Transverse colon (tissue), 4 donors: Measurements from ENCODE around the gene RAB30. TPM values are rescaled to one million over a fixed set of nuclear protein-coding genes. Genes with fewer than 3 reads are reported as not detected.

Source experiments
- DNase-seq: peaks from one replicate; pipeline ENCODE4 v3.0.0-alpha.2; 2019
- H3K27ac ChIP-seq, 4 donors: fragments of 200-600 bp; sonication (generic); 2 replicates each; pipeline ENCODE4 v1.5.1; 2016 to 2018; ENCODE audit warnings: inconsistent platforms in 4 of 4
- H3K27me3 ChIP-seq: fragments of 200-600 bp; sonication (generic); 2 replicates; pipeline ENCODE4 v1.5.1; 2017; ENCODE audit warnings: inconsistent platforms
- H3K36me3 ChIP-seq, 4 donors: fragments of 200-600 bp; sonication (generic); 2 replicates each; pipeline ENCODE4 v1.5.1; 2017 to 2019; ENCODE audit warnings: inconsistent platforms in 4 of 4
- H3K4me1 ChIP-seq, 4 donors: fragments of 200-600 bp; sonication (generic); 2 replicates each; pipeline ENCODE4 v1.5.1; 2017 to 2020; ENCODE audit warnings: inconsistent platforms in 4 of 4
- H3K4me3 ChIP-seq, 4 donors: fragments of 200-600 bp; sonication (generic); 1 replicate in 1 of 4; 2 replicates in 3 of 4; pipeline versions ENCODE4 v1.5.1 to v1.6.1; 2017 to 2019; ENCODE audit warnings: inconsistent platforms in 4 of 4
- H3K9me3 ChIP-seq, 2 donors: fragments of 200-600 bp; sonication (generic); 2 replicates each; pipeline ENCODE4 v1.5.1; 2017 to 2019; ENCODE audit warnings: inconsistent platforms in 2 of 2
- EP300 ChIP-seq: sonication (generic); formaldehyde crosslinking; IDR thresholded peaks from one replicate; pipeline ENCODE4 v1.6.1; 2017; ENCODE audit warnings: antibody characterized with exemption, low read depth
- POLR2A ChIP-seq: fragments of 450-650 bp; IDR thresholded peaks from one replicate; pipeline ENCODE4 v1.6.1; 2016; ENCODE audit warnings: antibody characterized with exemption, mild to moderate bottlenecking, moderate library complexity
- POLR2AphosphoS5 ChIP-seq, 3 donors: sonication (generic); formaldehyde crosslinking; IDR thresholded peaks; one replicate each; pipeline ENCODE4 v1.6.1; 2016; ENCODE audit warnings: antibody characterized with exemption in 3 of 3
- WGBS, 2 donors: methylation state at CpG; one replicate each; pipeline ENCODE4 v1.1.5; 2018; ENCODE audit warnings: low coverage in 1 of 2; 5-methylcytosine and 5-hydroxymethylcytosine counted together
- in situ Hi-C, 4 donors: fragments of 200-750 bp; cut with MboI; loops; one replicate each; pipeline versions ENCODE4 v1.15.0 to v1.15.1; 2017; ENCODE audit warnings: low sequenced_read_pairs in 3 of 4, low pct_ligation_motif_present in 1 of 4, low pct_unique_long_range_greater_than_20kb in 1 of 4
- intact Hi-C: fragments of 100-400 bp; cut with DNase I; formaldehyde crosslinking; loops from one replicate; pipeline ENCODE4 v1.15.1; 2023; ENCODE audit warnings: low total_unique reads
- total RNA-seq, 4 donors: library from RNA; depleted of rRNA; stranded (reverse); fragments of >200 nt; gene quantifications; one replicate each; pipeline ENCODE4 v1.1.0, GENCODE V29; 2016
- TF ChIP-seq, protein P1 (sequence below), 5 experiments: fragments of 200-600 bp in 3 of 5; fragments of 450-650 bp in 2 of 5; sonication (generic) in 3 of 5; IDR thresholded peaks; 1 replicate in 2 of 5; 2 replicates in 3 of 5; pipeline ENCODE4 v1.5.1; 2016 to 2017; ENCODE audit warnings: antibody characterized with exemption in 5 of 5, inconsistent platforms in 3 of 5, mild to moderate bottlenecking in 2 of 5, moderate library complexity in 1 of 5

RAB30 gene
- total RNA-seq, 4 donors from 2014 or later: 2.2 to 29.9 (median 14.5) TPM

DNA sequence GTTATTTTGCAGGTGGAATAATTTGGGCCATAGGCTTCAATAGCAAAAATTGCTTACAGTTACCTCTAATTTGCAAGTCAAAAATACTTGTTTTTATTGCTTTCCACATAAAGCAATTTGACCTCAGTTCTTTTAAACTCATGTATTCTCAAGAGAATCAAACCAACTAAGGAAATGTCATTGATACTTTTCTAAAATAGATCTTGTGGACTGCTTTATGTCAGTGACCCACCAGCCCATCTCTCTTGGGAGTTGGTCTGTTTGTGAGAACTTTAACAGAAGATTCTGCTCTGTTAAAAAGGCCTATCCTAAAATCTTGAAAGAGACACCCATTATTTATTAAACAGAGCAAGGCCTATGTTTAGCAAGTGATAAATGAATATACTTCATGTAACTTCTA, 94.9 kb downstream of the RAB30 start:
- no peak overlapping the region for H3K27ac ChIP-seq
- in situ Hi-C loops: no loop called here
- intact Hi-C loops: no loop called here
- no peaks in the 10 kb centered on the region for H3K4me1 ChIP-seq
- H3K36me3 ChIP-seq: peaks cover 0 to 5% (median 2%) of the 10 kb centered on the region in 4 donors
- no peak overlapping the region for H3K4me3 ChIP-seq
- TF ChIP-seq, protein P1, sequence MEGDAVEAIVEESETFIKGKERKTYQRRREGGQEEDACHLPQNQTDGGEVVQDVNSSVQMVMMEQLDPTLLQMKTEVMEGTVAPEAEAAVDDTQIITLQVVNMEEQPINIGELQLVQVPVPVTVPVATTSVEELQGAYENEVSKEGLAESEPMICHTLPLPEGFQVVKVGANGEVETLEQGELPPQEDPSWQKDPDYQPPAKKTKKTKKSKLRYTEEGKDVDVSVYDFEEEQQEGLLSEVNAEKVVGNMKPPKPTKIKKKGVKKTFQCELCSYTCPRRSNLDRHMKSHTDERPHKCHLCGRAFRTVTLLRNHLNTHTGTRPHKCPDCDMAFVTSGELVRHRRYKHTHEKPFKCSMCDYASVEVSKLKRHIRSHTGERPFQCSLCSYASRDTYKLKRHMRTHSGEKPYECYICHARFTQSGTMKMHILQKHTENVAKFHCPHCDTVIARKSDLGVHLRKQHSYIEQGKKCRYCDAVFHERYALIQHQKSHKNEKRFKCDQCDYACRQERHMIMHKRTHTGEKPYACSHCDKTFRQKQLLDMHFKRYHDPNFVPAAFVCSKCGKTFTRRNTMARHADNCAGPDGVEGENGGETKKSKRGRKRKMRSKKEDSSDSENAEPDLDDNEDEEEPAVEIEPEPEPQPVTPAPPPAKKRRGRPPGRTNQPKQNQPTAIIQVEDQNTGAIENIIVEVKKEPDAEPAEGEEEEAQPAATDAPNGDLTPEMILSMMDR (IDR thresholded peaks at IDR 0.05): no peak
- TF ChIP-seq POLR2AphosphoS5 (IDR thresholded peaks at IDR 0.05) (no peak), POLR2A (no peak), EP300 (no peak)
- H3K27me3 ChIP-seq: no peaks in the 10 kb centered on the region
- DNase-seq: no peak
- H3K9me3 ChIP-seq: no peaks in the 10 kb centered on the region

DNA sequence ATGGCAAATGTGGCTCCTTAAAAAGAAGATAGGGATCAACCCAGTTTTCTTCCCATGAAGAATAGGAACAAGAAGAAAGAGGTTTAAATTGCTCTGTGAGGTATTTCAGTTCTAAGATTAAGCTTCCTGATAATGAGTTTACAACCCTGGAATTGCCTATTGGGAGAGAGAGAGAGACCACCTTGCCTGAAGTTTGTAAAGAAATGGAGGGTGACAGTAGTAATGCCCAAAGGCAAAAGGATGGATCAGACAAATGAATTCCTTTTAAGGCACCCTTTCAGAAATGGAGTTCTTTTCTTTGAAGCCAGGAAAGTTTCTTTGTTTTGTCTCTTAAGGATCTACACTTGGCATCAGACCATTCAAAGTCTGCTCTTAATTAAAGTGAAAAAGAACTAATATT, 95.8 kb downstream of the RAB30 start:
- DNase-seq: no peak
- Histone ChIP-seq H3K9me3 (no peaks in the 10 kb centered on the region), H3K4me1 (no peaks in the 10 kb centered on the region), H3K27ac (no peak overlapping the region), H3K27me3 (no peaks in the 10 kb centered on the region), H3K4me3 (no peak overlapping the region), H3K36me3 (no peaks in the 10 kb centered on the region)
- TF ChIP-seq, protein P1 (IDR thresholded peaks at IDR 0.05): no peak
- TF ChIP-seq POLR2AphosphoS5 (IDR thresholded peaks at IDR 0.05): no peak
- in situ Hi-C loops (no loop called here), intact Hi-C loops (no loop called here)

GRCh38 chr11:82974851-82975250, 96.8 kb downstream of the RAB30 start:
- H3K9me3 ChIP-seq: no peaks in the 10 kb centered on the region
- no peak overlapping the region for H3K4me3 ChIP-seq
- TF ChIP-seq POLR2A: no peak
- TF ChIP-seq, protein P1 (IDR thresholded peaks at IDR 0.05): no peak
- TF ChIP-seq POLR2AphosphoS5 (IDR thresholded peaks at IDR 0.05): no peak
- no peak for TF ChIP-seq EP300
- intact Hi-C loops: no loop called here
- no peak for DNase-seq
- no peaks in the 10 kb centered on the region for H3K36me3 ChIP-seq
- in situ Hi-C loops: no loop called here
- no peaks in the 10 kb centered on the region for H3K27me3 ChIP-seq
- no peaks in the 10 kb centered on the region for H3K4me1 ChIP-seq
- no peak overlapping the region for H3K27ac ChIP-seq
- WGBS, 2 donors: 79 to 96% methylated on average over 2 of the region's 2 CpGs

DNA sequence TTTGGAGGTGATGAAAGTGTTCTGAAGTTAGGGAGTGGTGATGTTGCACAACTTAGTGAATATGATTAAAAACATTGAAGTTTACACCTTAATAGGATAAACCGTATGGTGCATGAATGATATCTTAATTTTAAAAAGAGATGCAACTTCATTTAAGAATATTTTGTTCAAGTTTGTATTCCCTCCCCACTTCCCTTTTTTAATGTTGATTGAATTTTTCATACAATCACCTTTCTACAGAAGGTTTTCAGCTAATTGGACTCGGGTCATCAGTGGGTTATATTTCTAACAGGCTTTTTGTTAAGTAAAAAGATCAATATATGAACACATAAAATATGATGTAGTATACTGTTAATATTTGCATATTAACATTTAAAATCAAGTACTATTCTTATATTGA, 97.6 kb downstream of the RAB30 start:
- Histone ChIP-seq H3K9me3 (no peaks in the 10 kb centered on the region), H3K4me1 (no peaks in the 10 kb centered on the region), H3K4me3 (no peak overlapping the region), H3K27ac (no peak overlapping the region), H3K27me3 (no peaks in the 10 kb centered on the region), H3K36me3 (no peaks in the 10 kb centered on the region)
- in situ Hi-C loops: no loop called here
- intact Hi-C loops: no loop called here
- WGBS, 2 donors: 95 to 100% methylated on average over 2 of the region's 2 CpGs
- no peak for DNase-seq
- no peak for TF ChIP-seq EP300
- TF ChIP-seq POLR2A: no peak
- TF ChIP-seq, protein P1 (IDR thresholded peaks at IDR 0.05): no peak
- TF ChIP-seq POLR2AphosphoS5 (IDR thresholded peaks at IDR 0.05): no peak
